LNCAP (cell line): ENCODE results near the gene GALNS.
A peak's percentile ranks its signal among the peaks of the same experiment; 100 is the strongest.

Experiments used
- CTCF ChIP-seq: fragments of 450-650 bp; IDR thresholded peaks from 2 replicates; pipeline ENCODE4 v1.5.1; 2017; ENCODE audit warnings: mild to moderate bottlenecking

GALNS gene

DNA sequence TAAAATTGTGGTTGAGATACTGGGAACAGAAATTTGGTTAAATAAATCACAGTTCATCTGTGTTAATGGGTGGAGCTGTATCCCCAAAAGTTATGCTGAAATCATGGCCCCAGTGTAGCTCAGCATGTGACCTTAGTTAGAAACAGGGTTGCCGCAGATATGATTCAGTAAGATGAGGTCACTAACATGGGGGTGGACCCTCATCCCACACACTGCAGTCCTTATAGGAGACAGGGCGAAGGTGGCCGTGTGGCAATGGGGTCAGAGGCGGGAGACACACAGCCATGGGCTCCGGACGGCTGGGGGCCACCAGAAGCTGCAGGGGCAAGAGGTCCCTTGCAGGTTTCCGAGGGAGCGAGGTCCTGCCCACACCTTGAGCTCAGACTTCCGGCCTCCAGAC lies 10.7 kb downstream of the GALNS start:
- TF ChIP-seq CTCF = no peak

- peak; percentile 50 for TF ChIP-seq CTCF
These were observed 12.2 kb downstream of the GALNS start for GRCh38 chr16:88844419-88845036.

DNA sequence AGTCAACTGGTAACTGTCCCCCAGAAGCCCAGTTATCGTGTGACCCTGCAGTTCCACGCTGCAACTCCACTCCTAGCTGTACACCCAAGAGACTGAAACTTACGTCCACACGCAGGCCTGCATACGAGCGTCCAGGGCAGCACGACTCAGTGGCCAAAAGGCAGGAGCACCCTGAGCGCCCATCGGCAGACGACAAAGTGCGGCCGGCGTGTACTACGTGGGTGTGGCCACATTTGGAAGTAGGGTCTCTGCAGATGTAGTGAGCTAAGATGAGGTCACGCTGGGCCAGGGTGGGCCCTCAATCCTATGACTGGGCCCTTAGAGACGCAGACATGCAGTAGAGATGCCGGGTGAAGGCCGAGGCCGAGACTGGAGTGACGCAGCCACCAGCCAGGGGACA lies 13.5 kb downstream of the GALNS start:
- no peak for TF ChIP-seq CTCF

GRCh38 chr16:88842806-88843205 lies 13.9 kb downstream of the GALNS start:
- TF ChIP-seq CTCF = no peak

DNA sequence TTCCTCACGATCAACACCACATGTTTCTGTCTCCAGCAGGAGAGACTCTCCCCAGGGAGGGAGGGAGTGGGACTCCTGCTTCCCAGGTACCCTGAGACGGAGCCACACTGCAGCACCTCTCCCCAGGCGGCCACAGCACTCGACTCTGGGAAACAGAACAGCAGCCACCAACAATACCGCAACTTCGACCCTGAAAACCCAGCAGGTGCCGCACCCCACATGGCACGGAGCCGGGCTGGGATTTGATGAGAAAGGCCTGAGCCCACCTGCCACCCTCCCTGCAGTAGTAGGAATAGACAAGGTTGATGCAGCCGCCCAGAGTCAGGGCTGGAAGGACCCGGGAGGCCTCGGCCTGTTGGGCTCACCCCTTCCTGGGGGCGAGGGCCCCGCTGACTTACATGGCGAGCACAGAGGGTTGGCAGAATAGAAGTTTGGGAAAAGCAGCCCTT lies 14.4 kb downstream of the GALNS start:
- no peak for TF ChIP-seq CTCF

DNA sequence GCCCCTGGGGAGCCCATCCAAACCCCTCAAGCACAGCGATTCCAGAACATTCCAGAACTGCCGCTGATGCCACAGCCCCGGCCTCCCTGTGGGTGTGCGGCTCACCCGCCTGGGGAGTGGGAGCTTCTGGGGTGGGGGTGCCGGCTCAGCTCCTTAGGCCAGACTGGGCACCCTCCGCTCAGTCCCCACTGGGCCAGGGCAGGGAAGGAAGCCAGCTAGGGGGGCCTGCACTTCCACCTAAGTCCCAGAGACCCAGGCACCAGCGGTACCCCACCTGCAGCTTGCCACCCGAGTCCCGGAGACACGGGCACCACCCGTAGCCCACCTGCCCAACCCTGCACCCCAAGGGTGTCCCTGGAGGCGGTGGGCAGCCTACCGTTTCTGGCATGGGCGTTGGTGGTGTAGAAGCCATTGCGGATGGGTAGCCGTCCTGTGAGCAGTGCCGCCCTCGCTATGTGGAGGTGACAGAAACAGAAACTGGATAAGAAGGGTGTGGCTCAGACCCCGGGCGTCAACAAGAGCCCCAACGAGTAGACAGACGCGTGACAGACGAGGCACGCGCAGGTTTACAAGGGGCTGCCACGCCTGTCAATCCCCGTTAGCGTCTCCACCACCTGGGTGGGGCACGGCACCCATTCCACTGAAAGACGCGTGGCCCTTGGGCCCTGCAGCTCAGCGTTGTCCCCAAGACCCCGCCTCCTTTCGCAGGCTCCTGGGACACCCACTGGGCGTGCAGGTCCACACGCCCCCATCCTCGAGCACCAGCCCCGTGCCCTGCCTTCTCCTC lies 15.0 kb downstream of the GALNS start:
- no peak for TF ChIP-seq CTCF

- TF ChIP-seq CTCF = no peak
These were observed 16.0 kb downstream of the GALNS start for GRCh38 chr16:88840600-88841215.
